Coronary artery (tissue), 2 donors: Measurements from ENCODE around the gene LMTK2.

Source experiments
- DNase-seq: peaks from one replicate; pipeline ENCODE4 v3.0.0-alpha.2; 2017; ENCODE audit warnings: low spot score
- H3K27ac ChIP-seq, 2 donors: fragments of 200-600 bp; sonication (generic); one replicate each; pipeline ENCODE4 v1.5.1; 2016 to 2019
- H3K4me3 ChIP-seq: fragments of 200-600 bp; sonication (generic); 2 replicates; pipeline ENCODE4 v1.5.1; 2016; ENCODE audit warnings: mild to moderate bottlenecking, moderate library complexity
- CTCF ChIP-seq: fragments of 200-600 bp; sonication (generic); IDR thresholded peaks from one replicate; pipeline ENCODE4 v1.5.1; 2019; ENCODE audit warnings: antibody characterized with exemption

LMTK2 gene

DNA sequence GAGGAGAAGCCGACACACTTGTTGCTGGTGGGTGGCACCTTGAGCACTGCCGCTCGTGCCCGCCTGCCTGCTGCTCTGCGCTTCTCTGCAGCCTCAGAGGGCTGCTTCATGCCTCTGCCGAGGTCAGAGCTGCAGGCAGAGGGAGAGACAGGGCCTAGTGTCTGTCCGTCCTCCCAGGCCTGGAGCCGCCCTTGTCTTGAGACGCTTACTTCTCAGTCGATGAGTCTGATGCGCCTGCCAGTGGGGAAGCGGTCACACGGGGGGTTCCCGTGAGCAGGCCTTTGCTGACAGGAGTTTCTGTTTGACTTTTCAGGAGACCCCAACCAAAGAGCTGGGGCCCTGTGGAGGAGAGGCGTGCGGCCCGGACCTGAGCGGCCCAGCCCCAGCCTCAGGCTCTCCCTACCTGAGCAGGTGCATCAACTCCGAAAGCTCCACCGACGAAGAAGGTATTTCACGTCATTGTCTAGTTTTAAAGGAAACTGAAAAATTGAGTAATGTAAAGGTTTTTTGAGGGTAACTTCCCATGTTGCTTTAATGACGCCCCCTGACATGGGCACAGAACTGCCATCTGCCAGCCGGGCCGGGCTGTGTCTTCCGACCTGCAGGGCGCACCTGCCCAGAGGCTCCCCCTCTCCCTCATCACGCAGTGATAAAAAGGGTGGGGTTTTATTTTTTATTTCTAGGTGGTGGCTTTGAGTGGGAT is 96.8 kb downstream of the LMTK2 start:
- H3K27ac ChIP-seq, result no peak overlapping the region
- TF ChIP-seq CTCF, result no peak
- H3K4me3 ChIP-seq, result no peak overlapping the region
- DNase-seq, result no peak

GRCh38 chr7:98203964-98204605 is 97.4 kb downstream of the LMTK2 start:
- no peak overlapping the region for H3K4me3 ChIP-seq
- H3K27ac ChIP-seq, result no peak overlapping the region
- TF ChIP-seq CTCF, result no peak
- no peak for DNase-seq

- Histone ChIP-seq H3K27ac (no peak overlapping the region), H3K4me3 (no peak overlapping the region)
- no peak for TF ChIP-seq CTCF
- no peak for DNase-seq
Measured at GRCh38 chr7:98204670-98205069, 98.0 kb downstream of the LMTK2 start.

DNA sequence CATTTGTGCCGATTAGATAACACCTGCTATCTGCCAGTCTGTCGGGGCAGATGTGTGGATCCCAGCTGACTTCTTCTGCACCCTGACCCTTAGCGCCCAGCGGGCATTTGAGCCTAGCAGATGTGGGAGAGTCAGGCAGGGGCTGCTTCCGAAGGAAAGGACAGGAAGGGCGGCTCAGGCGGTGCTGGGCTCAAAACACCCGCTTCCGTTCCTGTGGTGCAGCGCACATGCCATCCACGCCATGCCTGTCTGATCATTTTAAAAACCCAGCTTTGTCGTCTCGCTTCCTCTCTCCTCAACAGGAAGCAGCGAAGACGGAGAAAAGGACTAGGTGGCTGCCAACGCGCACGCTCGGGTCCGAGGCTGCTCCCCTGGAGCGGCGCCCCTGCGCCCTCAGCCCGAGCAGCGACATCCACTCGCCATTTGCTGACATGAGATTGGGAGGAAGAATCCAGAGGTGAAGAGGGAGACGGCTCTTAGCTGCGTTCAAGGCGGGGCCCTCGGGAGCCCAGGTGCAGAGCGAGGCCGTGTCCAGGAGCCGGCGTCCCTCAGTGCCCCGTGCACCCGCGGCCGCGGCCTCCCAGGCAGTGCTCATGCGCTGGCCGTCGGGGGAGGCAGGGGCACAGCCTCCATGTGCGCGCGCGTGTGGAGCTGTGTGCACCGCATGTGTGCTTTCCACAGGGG is 98.6 kb downstream of the LMTK2 start:
- DNase-seq, result no peak
- H3K27ac ChIP-seq, result no peak overlapping the region
- TF ChIP-seq CTCF, result no peak
- no peak overlapping the region for H3K4me3 ChIP-seq

- no peak overlapping the region for H3K4me3 ChIP-seq
- TF ChIP-seq CTCF, result no peak
- no peak overlapping the region for H3K27ac ChIP-seq
- peak; percentile 68 for DNase-seq
Measured at GRCh38 chr7:98206451-98207330, 100.0 kb downstream of the LMTK2 start.

- DNase-seq, result no peak
Measured at GRCh38 chr7:98209166-98209920, 102.7 kb downstream of the LMTK2 start.

More at GRCh38 chr7:98209166-98209920, 102.7 kb downstream of the LMTK2 start:
- no peak for TF ChIP-seq CTCF
- H3K27ac ChIP-seq, result no peak overlapping the region
- no peak overlapping the region for H3K4me3 ChIP-seq
